T-helper 2 cell (primary cell): Measurements from ENCODE around the gene GADD45G.

Source experiments
- DNase-seq, 5 experiments: peaks; one replicate each; pipeline versions ENCODE4 v3.0.0 to v3.0.0-alpha.2; 2012 to 2022

Gene GADD45G

GRCh38 chr9:89609426-89610006 is 4.7 kb downstream of the GADD45G start:
- no peak for DNase-seq

GRCh38 chr9:89610391-89610925 is 5.6 kb downstream of the GADD45G start:
- DNase-seq: no peak

- DNase-seq: no peak
Measured at GRCh38 chr9:89611425-89611824, 6.6 kb downstream of the GADD45G start.

- DNase-seq: no peak
Measured at GRCh38 chr9:89612566-89613278, 7.9 kb downstream of the GADD45G start.

- DNase-seq: peak in 1 of 5 experiments; percentile 47
Measured at GRCh38 chr9:89613912-89614892, 9.4 kb downstream of the GADD45G start.

GRCh38 chr9:89615661-89616060 is 10.8 kb downstream of the GADD45G start:
- DNase-seq: no peak

GRCh38 chr9:89616411-89616810 is 11.6 kb downstream of the GADD45G start:
- DNase-seq: no peak

GRCh38 chr9:89617978-89618377 is 13.2 kb downstream of the GADD45G start:
- no peak for DNase-seq

GRCh38 chr9:89619019-89619418 is 14.2 kb downstream of the GADD45G start:
- peak in 1 of 5 experiments; percentile 10 for DNase-seq

- no peak for DNase-seq
Measured at GRCh38 chr9:89619424-89620138, 14.8 kb downstream of the GADD45G start.

- no peak for DNase-seq
Measured at GRCh38 chr9:89621031-89621430, 16.2 kb downstream of the GADD45G start.

GRCh38 chr9:89621676-89622075 is 16.9 kb downstream of the GADD45G start:
- DNase-seq: no peak

GRCh38 chr9:89622933-89623861 is 18.4 kb downstream of the GADD45G start:
- DNase-seq: no peak

GRCh38 chr9:89623925-89624420 is 19.2 kb downstream of the GADD45G start:
- DNase-seq: no peak

- DNase-seq: no peak
Measured at GRCh38 chr9:89625721-89626687, 21.2 kb downstream of the GADD45G start.

- DNase-seq: no peak
Measured at GRCh38 chr9:89626741-89627265, 22.0 kb downstream of the GADD45G start.

GRCh38 chr9:89628601-89629000 is 23.8 kb downstream of the GADD45G start:
- DNase-seq: no peak

GRCh38 chr9:89629081-89629976 is 24.5 kb downstream of the GADD45G start:
- peak in 1 of 5 experiments; percentile 52 for DNase-seq
